SK-N-SH (cell line): ENCODE measurements around the gene CNN2. TPM values are rescaled to one million over a fixed set of nuclear protein-coding genes. Genes with fewer than 3 reads are reported as not detected.

Experiments used
- CTCF ChIA-PET: fragments of 300-600, 350-600 bp; formaldehyde crosslinking; extraction: SDS; loops from one replicate; lab custom pipeline; 2021; lab: Yijun Ruan, JAX
- POLR2A ChIA-PET: fragments of 350-600 bp; sonication (Branson Sonifier 250); formaldehyde crosslinking; extraction: SDS; loops from one replicate; lab custom pipeline; 2020; ENCODE audit warnings: antibody characterized with exemption, inconsistent platforms; lab: Yijun Ruan, JAX
- DNase-seq: peaks from one replicate; pipeline ENCODE4 v3.0.0; 2012
- H2AFZ ChIP-seq: fragments of 200-600 bp; sonication (generic); 2 replicates; pipeline ENCODE4 v1.8.1; 2016; ENCODE audit warnings: antibody characterized with exemption, mild to moderate bottlenecking, low read depth
- H3F3A ChIP-seq: fragments of 200-600 bp; sonication (generic); replicated peaks from 2 replicates; pipeline ENCODE3; 2016; ENCODE audit warnings: antibody characterized with exemption, mild to moderate bottlenecking; ENCODE audit not compliant: insufficient read depth
- H3K27ac ChIP-seq, 2 experiments: fragments of 200-500 bp in 1 of 2; fragments of 200-600 bp in 1 of 2; sonication (Bioruptor generic) in 1 of 2; sonication (generic), shearing (Covaris generic) in 1 of 2; 2 replicates each; pipeline versions ENCODE4 v1.5.1 to v1.6.1; 2014 to 2016; ENCODE audit warnings: low read depth in 2 of 2, inconsistent platforms in 1 of 2, low read length in 1 of 2, mild to moderate bottlenecking in 1 of 2, mixed read lengths in 1 of 2
- H3K27me3 ChIP-seq: fragments of 200-600 bp; sonication (generic), shearing (Covaris generic); 2 replicates; pipeline ENCODE4 v1.6.1; 2016; ENCODE audit warnings: mixed run types; ENCODE audit not compliant: insufficient read depth
- H3K36me3 ChIP-seq, 2 experiments: fragments of 200-500 bp in 1 of 2; fragments of 200-600 bp in 1 of 2; sonication (Bioruptor generic) in 1 of 2; sonication (generic) in 1 of 2; replicated peaks in 1 of 2; 2 replicates each; pipeline versions ENCODE3 to v1.5.1; 2014 to 2016; ENCODE audit warnings: low read length in 1 of 2, mild to moderate bottlenecking in 1 of 2; ENCODE audit not compliant: insufficient read depth in 2 of 2, control insufficient read depth in 1 of 2
- H3K4me1 ChIP-seq, 2 experiments: fragments of 200-500 bp in 1 of 2; fragments of 200-600 bp in 1 of 2; sonication (Bioruptor generic) in 1 of 2; sonication (generic), shearing (Covaris generic) in 1 of 2; 2 replicates each; pipeline versions ENCODE4 v1.5.1 to v1.6.1; 2014 to 2016; ENCODE audit warnings: low read depth in 1 of 2, low read length in 1 of 2, mixed run types in 1 of 2; ENCODE audit not compliant: insufficient read depth in 2 of 2, control insufficient read depth in 1 of 2
- H3K4me2 ChIP-seq: fragments of 200-600 bp; sonication (generic), shearing (Covaris generic); 2 replicates; pipeline ENCODE4 v1.6.1; 2017; ENCODE audit warnings: mixed run types
- H3K4me3 ChIP-seq, 2 experiments: fragments of 200-500 bp in 1 of 2; fragments of 200-600 bp in 1 of 2; sonication (Bioruptor generic) in 1 of 2; sonication (generic), shearing (Covaris generic) in 1 of 2; 2 replicates each; pipeline versions ENCODE4 v1.5.1 to v1.8.1; 2014 to 2016; ENCODE audit warnings: low read depth in 2 of 2, inconsistent platforms in 1 of 2, low read length in 1 of 2, mild to moderate bottlenecking in 1 of 2, mixed read lengths in 1 of 2, moderate library complexity in 1 of 2
- H3K79me2 ChIP-seq: fragments of 200-600 bp; sonication (generic); 2 replicates; pipeline ENCODE4 v1.8.1; 2017; ENCODE audit warnings: mild to moderate bottlenecking; ENCODE audit not compliant: insufficient read depth
- H3K9ac ChIP-seq: fragments of 200-600 bp; sonication (generic); 2 replicates; pipeline ENCODE4 v1.6.1; 2017; ENCODE audit warnings: mixed run types
- H3K9me2 ChIP-seq: fragments of 200-600 bp; sonication (generic); 2 replicates; pipeline ENCODE4 v1.6.1; 2017; ENCODE audit warnings: mixed run types
- H3K9me3 ChIP-seq: fragments of 200-600 bp; sonication (generic); 2 replicates; pipeline ENCODE4 v1.6.1; 2017; ENCODE audit warnings: mixed run types, mild to moderate bottlenecking, moderate library complexity
- H4K20me1 ChIP-seq: fragments of 200-600 bp; sonication (generic); 2 replicates; pipeline ENCODE4 v1.6.1; 2017; ENCODE audit warnings: mild to moderate bottlenecking, mixed run types; ENCODE audit not compliant: insufficient read depth
- CHD2 ChIP-seq: fragments of 150-350 bp; IDR thresholded peaks from 2 replicates; pipeline ENCODE4 v1.6.1; 2018; ENCODE audit warnings: low read length; ENCODE audit not compliant: partially characterized antibody
- ELF1 ChIP-seq: IDR thresholded peaks from 2 replicates; pipeline ENCODE4 v1.4.0; 2012
- EP300 ChIP-seq, 2 experiments: IDR thresholded peaks; 2 replicates each; pipeline versions ENCODE4 v1.4.0 to v1.6.1; 2012; ENCODE audit warnings: borderline replicate concordance in 1 of 2, low read depth in 1 of 2, low read length in 1 of 2
- FOSL2 ChIP-seq: IDR thresholded peaks from 2 replicates; pipeline ENCODE4 v1.4.0; 2012; ENCODE audit warnings: low read depth, mild to moderate bottlenecking, moderate library complexity, borderline replicate concordance
- FOXJ3 ChIP-seq: sonication (generic); formaldehyde crosslinking; IDR thresholded peaks from 2 replicates; pipeline ENCODE4 v1.5.1; 2020; ENCODE audit warnings: mild to moderate bottlenecking, missing genetic modification reagents
- FOXM1 ChIP-seq: IDR thresholded peaks from 2 replicates; pipeline ENCODE4 v1.4.0; 2012; ENCODE audit warnings: low read depth, mild to moderate bottlenecking
- GABPA ChIP-seq: IDR thresholded peaks from 2 replicates; pipeline ENCODE4 v1.4.0; 2012; ENCODE audit warnings: low read depth, mild to moderate bottlenecking
- GATA2 ChIP-seq: sonication (generic); formaldehyde crosslinking; IDR thresholded peaks from 2 replicates; pipeline ENCODE4 v1.5.0; 2020; ENCODE audit warnings: mild to moderate bottlenecking, missing genetic modification reagents
- IRF3 ChIP-seq: fragments of 150-350 bp; IDR thresholded peaks from 2 replicates; pipeline ENCODE4 v1.6.1; 2016; ENCODE audit warnings: mild to moderate bottlenecking, low read depth, low read length
- JUND ChIP-seq: IDR thresholded peaks from 2 replicates; pipeline ENCODE4 v1.4.0; 2012
- MXI1 ChIP-seq: IDR thresholded peaks from 2 replicates; pipeline ENCODE4 v1.6.1; 2012; ENCODE audit warnings: mild to moderate bottlenecking, low read depth, low read length, improper control_type of control experiment
- NRF1 ChIP-seq: IDR thresholded peaks from 2 replicates; pipeline ENCODE4 v1.6.1; 2012; ENCODE audit warnings: low read depth, mild to moderate bottlenecking, low read length
- POLR2AphosphoS5 ChIP-seq: IDR thresholded peaks from 2 replicates; pipeline ENCODE4 v1.6.1; 2012; ENCODE audit warnings: low read depth, low read length
- RAD21 ChIP-seq: IDR thresholded peaks from 2 replicates; pipeline ENCODE4 v1.6.1; 2012; ENCODE audit warnings: mild to moderate bottlenecking, low read length
- RXRA ChIP-seq: IDR thresholded peaks from 2 replicates; pipeline ENCODE4 v1.4.0; 2012; ENCODE audit warnings: low read depth, mild to moderate bottlenecking, borderline replicate concordance
- TAF1 ChIP-seq: IDR thresholded peaks from 2 replicates; pipeline ENCODE4 v1.6.1; 2012; ENCODE audit warnings: low read depth, mild to moderate bottlenecking, low read length, moderate library complexity, borderline replicate concordance
- YY1 ChIP-seq: IDR thresholded peaks from 2 replicates; pipeline ENCODE4 v1.4.0; 2012; ENCODE audit warnings: low read depth, mild to moderate bottlenecking
- ZBTB33 ChIP-seq: IDR thresholded peaks from 2 replicates; pipeline ENCODE4 v1.4.0; 2012; ENCODE audit warnings: low read depth, borderline replicate concordance
- WGBS: methylation state at CpG from one replicate; pipeline ENCODE4 v1.1.6; 2017; ENCODE audit warnings: low lambda C conversion rate; 5-methylcytosine and 5-hydroxymethylcytosine counted together
- polyA plus RNA-seq, 3 experiments: library from polyadenylated mRNA; depleted of rRNA; stranded (reverse); fragments of >200 nt; gene quantifications; 2 replicates each; pipeline ENCODE4 v1.2.3, GENCODE V29; 2012
- TF ChIP-seq, protein P1 (sequence below): IDR thresholded peaks from 2 replicates; pipeline ENCODE4 v1.4.0; 2012; ENCODE audit warnings: low read depth, borderline replicate concordance

The CNN2 gene
- polyA plus RNA-seq, 1 of the 3 experiments (the other 2 are of a cell fraction): 279 TPM

GRCh38 chr19:1062387-1063029, 36.1 kb downstream of the CNN2 start:
- TF ChIP-seq YY1 (no peak), ZBTB33 (no peak), NRF1 (no peak), RXRA (no peak), CHD2 (no peak), EP300 (IDR thresholded peaks at IDR 0.05; ENCODE audit: borderline replicate concordance in 1 of 2, low read depth in 1 of 2, low read length in 1 of 2) (no peak), POLR2AphosphoS5 (no peak), MXI1 (no peak), RAD21 (no peak), ELF1 (no peak), JUND (no peak), FOXM1 (no peak), FOXJ3 (CRISPR knock-in tag) (no peak), GABPA (no peak), IRF3 (no peak), GATA2 (CRISPR knock-in tag) (no peak), TAF1 (no peak), FOSL2 (no peak)
- TF ChIP-seq, protein P1, sequence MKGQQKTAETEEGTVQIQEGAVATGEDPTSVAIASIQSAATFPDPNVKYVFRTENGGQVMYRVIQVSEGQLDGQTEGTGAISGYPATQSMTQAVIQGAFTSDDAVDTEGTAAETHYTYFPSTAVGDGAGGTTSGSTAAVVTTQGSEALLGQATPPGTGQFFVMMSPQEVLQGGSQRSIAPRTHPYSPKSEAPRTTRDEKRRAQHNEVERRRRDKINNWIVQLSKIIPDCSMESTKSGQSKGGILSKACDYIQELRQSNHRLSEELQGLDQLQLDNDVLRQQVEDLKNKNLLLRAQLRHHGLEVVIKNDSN: no peak
- WGBS: 86% methylated on average over 17 of the region's 17 CpGs
- Histone ChIP-seq H3F3A (peaks cover 7% of the 10 kb centered on the region), H3K36me3 (no peaks in the 10 kb centered on the region), H3K79me2 (no peaks in the 10 kb centered on the region), H3K9me2 (no peaks in the 10 kb centered on the region), H3K9me3 (peaks cover 3% of the 10 kb centered on the region; the same call in 1 of the 2 replicates), H2AFZ (no peak overlapping the region), H3K9ac (no peak overlapping the region), H3K27ac (no peak overlapping the region), H3K4me3 (no peak overlapping the region), H4K20me1 (no peaks in the 10 kb centered on the region), H3K27me3 (peaks cover 2% of the 10 kb centered on the region; the same call in 1 of the 2 replicates), H3K4me2 (no peak overlapping the region), H3K4me1 (peaks cover 0 to 18% of the 10 kb centered on the region in 2 experiments; a peak in 1 of 4 replicates)
- peak; percentile 59 for DNase-seq
- POLR2A ChIA-PET: no interaction called here
- CTCF ChIA-PET: no interaction called here
